Measurements from ENCODE around the gene OR6S1.
A peak's percentile ranks its signal among the peaks of the same experiment; 100 is the strongest.
"Not testable (repeated sequence)": the region's sequence is repeated elsewhere in the genome, so short reads cannot be mapped to it uniquely, and the experiment has no call there.

OR6S1 gene

DNA sequence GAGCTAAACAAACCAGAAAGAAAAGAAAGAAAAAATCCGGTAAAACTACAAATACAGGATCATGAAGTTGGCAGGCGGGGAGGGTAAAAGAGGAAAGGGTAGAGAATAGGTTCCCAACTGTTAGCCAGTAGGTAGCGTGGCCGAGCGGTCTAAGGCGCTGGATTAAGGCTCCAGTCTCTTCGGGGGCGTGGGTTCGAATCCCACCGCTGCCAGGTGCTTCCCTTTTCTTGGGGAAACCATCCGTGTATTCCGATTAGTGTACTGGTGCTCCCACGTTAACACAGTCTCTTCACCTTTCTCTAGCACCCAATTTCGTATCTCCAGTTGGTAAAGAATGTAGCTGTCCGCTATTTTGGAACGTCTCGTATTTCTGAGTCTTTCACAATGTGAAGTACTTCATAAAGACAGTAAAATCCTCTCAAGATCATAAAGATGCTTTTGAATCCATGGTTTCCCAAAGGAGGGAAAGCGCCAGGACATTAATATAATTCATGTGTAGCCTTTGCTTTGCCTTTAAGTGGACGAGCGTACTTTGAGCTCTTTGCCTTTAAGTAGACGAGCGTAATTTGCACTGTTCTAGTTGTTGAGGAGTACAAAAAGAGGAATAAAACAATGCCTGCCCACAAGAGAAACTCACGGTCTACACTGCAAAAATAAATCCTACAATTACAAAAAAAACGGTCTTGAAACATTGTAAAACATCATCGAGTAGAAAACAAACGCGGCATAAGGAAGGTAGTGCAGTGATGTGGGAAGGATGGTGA lies 31.3 kb downstream of the OR6S1 start:
- DNase-seq (ENCODE audit: low read depth), result no peak

DNA sequence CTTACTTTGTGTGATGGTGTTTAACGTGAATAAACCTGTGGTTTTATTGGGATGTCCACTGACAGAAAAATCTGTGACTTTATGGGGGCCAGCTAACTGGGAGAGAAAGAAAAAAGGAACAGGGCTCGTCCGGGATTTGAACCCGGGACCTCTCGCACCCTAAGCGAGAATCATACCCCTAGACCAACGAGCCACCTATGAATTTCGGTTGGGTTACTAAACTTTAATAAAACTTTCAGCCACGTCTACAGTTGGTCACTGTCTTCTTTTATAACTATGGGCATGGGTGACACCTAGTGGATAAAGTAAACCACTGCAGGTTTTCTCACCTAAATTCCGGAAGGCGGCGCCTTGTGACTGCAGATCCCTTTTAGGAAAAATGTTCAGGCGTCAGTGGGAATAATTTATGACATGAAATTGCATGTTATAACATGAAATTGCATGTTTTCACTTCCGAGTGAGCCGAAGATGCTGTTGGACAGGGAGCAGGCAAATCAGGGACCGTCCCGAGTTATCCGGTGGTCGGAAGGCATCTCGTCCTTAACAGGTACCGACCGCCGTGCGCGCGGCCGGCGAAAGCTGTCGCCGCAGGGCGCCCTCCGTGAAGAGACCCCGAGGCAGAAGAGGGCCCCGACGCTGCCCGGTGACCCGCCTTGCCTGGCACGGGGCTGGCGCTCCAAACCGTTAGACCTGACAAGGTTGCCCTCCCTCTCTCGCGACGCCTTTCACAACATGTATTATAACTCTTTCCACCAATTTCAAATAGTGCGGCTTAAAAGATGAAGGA lies 32.1 kb downstream of the OR6S1 start:
- DNase-seq (ENCODE audit: low read depth), result peak; percentile 94

DNA sequence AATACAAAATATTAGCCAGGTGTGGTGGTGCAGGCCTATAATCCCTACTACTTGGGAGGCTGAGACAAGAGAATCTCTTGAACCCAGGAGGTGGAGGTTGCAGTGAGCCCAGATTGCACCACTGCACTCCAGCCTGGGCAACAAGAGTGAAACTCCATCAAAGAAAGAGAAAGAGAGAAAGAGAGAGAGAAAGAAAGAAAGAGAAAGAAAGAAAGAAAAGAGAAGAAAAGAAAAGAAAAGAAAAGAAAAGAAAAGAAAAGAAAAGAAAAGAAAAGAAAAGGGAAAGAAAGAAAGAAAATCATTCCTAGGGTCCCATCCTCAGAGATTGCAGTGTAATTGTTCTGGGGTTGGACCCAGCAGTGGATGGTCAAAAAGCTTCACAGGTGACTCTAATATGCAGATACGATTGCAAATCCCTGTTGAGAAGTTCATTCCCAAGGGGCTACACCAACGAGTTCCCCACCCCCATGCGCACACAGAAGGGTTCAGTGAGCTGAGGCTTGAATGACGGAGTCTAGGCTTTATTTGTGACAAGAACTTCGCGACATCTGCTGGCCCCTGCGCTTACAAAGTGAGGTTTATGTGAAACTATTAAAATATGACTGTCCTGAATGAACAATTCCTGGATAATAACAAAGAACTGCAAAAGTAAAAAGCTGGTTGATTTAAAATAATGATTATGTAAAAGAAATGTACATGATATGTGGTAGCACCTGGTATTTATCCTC lies 32.9 kb downstream of the OR6S1 start:
- DNase-seq (ENCODE audit: low read depth), result no peak

DNA sequence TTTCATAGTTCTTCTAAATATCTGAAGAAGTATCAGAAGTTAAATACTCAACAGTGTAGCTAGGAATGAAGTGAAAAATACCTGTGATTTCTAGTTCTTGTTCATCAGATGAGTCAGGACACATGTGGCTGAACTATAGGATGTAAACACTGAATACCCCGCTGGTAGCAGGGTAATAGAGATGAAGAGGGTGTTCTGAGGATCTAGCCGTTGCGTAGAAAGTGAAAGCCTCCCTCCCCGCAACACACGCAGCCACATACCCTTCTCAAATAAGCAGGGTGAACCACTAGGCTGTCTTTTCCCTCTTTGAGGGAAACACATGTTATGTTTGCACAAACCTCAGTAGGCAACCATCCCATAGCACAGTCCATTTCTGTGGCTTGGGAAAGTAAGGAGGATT lies 33.9 kb downstream of the OR6S1 start:
- no peak for DNase-seq (ENCODE audit: low read depth)

DNA sequence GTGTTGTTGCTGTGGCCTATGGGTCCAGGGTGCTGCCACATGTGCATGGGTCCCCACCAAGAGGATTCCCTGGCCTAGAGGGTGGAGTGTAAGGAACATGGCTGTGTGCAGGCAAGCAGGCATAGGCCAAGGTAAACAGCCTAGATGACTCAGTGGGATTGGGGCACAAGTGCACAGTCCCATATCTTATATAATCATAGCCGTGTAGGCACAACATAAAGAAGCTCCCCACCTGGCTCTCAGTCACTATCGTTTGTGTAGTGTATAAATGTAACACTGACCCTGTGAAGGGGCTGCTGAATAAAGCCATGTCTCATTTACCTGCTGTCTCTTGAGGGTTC lies 34.6 kb downstream of the OR6S1 start:
- DNase-seq (ENCODE audit: low read depth), result no peak

DNA sequence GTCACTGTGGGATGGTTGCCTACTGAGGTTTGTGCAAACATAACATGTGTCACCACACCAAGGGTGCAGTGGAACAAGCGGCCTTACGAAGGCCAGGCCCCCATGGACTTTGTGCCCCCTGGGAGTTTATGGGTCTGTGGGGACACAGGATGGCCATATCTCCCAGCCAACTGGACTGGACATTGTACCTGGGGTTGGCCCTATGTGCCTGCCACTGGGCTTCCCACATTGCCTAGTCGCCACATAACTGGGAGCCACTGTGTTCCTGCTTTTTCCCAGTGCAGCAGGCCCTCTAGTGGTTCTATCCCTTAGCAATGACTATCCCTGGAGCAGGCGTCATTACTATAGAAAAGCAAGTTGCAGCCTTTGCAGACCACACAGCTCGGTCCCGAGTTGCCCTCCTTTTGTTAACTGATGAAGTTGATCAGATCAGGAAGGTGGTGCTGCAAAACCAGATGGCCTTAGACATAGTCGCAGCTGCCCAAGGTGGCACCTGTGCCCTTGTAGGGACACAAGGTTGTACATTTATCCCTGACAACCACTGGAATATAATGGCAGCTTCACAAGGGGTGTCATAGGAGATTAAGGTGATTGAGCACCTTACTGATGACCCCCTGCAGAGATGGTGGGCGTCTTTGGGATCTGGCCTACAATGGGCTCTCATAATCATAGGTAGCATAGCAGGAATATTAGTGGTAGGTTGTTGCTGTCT lies 35.1 kb downstream of the OR6S1 start:
- DNase-seq (ENCODE audit: low read depth), result no peak

DNA sequence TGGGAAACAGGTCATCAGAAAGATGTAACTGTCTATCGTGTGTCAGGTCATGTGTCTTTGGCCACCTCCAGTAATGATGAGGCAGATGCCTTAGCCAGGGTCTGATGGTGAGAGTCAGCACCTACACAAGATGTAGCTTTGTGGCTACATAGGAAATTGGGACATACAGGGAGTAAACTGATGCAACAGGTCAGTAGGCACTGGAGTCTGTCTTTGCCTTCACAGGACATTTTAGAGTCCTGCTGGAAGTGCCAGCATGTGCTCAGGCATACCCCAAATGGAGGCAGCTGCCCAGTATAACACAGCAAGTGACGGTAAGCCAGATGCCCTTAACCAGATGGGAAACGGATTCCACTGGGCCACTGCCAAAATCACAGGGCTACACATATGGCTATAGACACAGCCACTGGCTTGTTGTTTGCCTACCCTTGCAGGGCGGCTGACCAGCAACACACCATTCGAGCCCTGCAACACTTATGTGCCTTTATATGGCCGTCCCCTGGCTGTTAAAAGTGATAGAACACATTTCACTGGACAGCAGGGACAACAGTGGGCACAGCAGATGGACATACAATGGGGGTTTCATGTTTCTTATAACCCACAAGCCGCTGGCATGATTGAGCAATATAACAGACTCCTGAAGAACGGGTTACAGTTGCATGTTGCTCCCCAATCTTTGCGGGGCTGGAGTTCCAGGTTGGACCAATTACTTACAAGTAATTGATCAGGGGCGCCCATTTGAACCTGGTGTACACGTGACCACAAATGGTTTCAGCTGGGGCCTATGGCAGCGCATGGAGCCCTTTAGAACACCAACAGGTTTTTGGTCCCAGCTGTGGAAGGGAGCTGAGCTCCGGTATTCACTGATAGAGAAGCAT lies 37.4 kb downstream of the OR6S1 start:
- DNase-seq (ENCODE audit: low read depth), result no peak

DNA sequence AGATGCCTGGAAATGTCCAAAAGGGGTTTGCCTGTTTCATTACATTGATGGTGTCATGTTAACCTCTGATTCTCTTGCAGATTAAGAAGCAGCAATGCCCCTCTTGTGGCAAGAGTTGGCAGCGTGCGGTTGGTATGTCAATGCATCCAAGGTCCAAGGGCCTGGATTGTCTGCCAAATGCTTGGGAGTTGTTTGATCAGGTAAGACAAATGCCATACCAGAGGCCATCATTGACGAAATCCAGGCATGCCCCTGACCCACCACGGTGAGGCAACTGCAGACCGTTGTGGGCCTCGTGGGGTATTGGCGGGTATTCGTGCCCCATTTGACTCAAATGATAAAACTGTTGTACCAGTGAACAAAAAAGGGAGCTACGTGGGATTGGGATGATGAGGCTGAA lies 38.9 kb downstream of the OR6S1 start:
- no peak for DNase-seq (ENCODE audit: low read depth)

DNA sequence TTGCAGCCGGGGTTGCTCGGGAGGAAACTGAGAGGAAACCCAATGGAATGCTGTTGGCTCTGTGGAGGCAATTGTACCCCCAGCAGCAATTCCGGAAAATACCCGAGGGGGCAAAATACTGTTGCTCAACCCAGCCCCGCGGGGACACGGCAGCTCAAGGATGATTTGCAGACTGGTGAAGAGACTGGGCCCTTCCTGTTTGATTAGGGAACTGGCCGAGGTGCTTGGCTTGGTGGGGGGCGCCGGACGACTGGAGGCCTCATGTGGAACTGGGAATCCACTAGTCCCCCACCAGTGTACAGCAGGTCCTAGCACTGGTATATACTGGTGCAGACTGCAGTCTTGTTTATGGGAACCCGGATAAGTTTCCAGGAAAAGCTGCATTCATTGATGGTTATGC lies 40.0 kb downstream of the OR6S1 start:
- DNase-seq (ENCODE audit: low read depth), result no peak

DNA sequence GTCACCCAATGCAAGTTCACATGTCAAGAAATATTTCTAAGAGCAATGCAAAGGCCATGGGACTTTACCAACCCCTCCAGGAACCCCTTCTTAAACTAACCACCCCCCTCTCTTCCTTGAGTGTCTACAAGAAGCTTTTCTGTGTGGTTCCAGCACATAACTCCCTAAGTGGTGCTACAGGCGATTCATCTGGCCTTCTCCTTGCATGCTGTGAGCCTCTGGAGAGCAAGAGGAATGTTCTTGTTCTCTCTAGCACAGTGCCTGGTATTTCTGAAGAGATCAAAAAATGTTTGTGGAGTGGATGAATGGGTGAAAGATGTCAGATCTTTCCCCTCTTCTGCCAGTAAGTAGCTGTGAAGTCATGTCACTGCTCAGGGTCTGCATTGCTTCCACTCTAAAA lies 44.4 kb downstream of the OR6S1 start:
- no peak for DNase-seq (ENCODE audit: low read depth)

DNA sequence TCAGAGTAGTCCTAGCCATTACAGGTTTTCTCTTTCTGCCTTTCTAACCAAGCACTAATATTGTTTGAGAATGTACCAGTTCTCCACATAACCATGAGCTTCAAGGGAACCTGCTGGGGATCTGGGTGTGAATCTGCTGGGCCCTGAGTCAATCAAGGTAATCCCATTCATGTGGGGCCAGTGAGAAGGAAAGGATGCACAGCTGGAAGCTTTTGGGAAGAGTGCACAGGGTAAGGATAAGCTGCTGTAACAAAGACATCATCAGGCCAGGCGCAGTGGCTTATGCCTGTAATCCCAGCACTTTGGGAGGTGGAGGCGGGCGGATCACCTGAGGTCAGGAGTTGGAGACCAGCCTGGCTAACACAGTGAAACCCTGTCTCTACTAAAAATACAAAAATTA lies 45.8 kb downstream of the OR6S1 start:
- not testable (repeated sequence) for DNase-seq (ENCODE audit: low read depth)

DNA sequence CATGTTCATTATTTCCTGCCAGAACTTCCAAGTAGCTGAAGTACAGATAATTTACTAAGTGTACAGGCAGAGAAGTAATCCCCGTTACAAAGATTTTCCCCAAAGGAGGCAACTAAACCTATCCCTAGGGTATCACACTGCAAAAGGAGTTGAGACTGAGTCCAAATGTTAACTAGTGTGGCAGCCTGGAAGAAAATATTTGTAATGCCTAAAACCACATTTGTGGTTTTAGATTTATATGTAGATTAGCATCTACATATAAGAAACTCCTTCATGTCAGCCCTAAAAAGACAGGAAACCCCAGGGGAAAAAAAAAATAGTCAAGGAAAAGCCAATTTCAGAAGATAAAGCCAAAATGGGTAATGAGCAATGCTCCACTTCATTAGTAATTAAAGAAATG lies 48.9 kb downstream of the OR6S1 start:
- no peak for DNase-seq (ENCODE audit: low read depth)

DNA sequence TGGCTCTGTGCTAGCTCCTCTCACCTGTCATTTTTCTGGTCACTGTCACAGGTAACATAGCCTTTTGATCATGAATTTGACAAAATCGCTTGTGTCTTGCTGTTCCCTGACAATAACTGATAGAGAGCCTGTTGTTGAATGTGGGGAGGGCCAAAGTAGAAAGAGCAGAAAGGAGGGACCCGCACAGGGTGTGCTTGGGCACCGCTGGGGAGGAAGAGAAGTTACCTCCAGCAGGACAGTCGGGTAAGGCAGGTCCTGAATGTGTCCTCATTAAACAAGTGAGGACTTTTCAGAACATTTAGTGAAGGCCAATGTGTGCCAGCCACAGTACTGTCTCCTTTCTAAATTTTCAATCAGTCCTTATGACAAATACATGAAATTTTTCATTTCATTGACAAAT lies 50.3 kb downstream of the OR6S1 start, which contains the start of gene RNASE12:
TSS of gene RNASE12 (minus strand) at position 142 of the 400 bp plus-strand sequence. CDS start 653 bp downstream, outside the sequence.
- no peak for DNase-seq (ENCODE audit: low read depth)

Data from HS-27A (cell line).